M059J (cell line): ENCODE data around the gene SIM2. TPM values are rescaled to one million over a fixed set of nuclear protein-coding genes. Genes with fewer than 3 reads are reported as not detected.

ENCODE experiments used
- DNase-seq: peaks from one replicate; pipeline ENCODE4 v3.0.0-alpha.2; 2012; ENCODE audit warnings: low read depth
- total RNA-seq: library from RNA; depleted of rRNA; stranded (reverse); fragments of >200 nt; shearing (Covaris generic); gene quantifications from 2 replicates; pipeline ENCODE4 v1.2.3, GENCODE V29; 2014

Gene SIM2
- total RNA-seq, 1 experiment from 2014 or later: 1.8 TPM

- DNase-seq: no peak
Measured at GRCh38 chr21:36735724-36736320, 36.9 kb downstream of the SIM2 start.

- DNase-seq: no peak
Measured at GRCh38 chr21:36738489-36739126, 39.7 kb downstream of the SIM2 start.

DNA sequence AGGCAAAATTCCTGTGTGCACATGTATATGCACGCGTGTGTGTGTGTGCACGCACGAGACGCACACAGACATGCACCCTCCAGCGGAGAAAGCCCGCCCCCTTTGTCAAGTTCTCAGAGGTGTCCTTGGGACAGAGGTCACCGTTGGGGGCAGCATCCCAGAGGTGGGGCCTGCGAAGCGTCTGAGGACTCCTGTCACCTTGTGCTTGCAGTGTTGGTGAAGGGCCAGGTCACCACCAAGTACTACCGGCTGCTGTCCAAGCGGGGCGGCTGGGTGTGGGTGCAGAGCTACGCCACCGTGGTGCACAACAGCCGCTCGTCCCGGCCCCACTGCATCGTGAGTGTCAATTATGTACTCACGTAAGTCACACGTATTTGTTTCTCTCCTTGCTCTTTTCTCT, 42.6 kb downstream of the SIM2 start:
- DNase-seq: no peak

- DNase-seq: no peak
Measured at GRCh38 chr21:36743008-36743407, 44.1 kb downstream of the SIM2 start.

GRCh38 chr21:36743446-36743845, 44.5 kb downstream of the SIM2 start:
- no peak for DNase-seq

GRCh38 chr21:36744190-36744559, 45.3 kb downstream of the SIM2 start:
- no peak for DNase-seq

- DNase-seq: peak; percentile 69
Measured at GRCh38 chr21:36744560-36745231, 45.8 kb downstream of the SIM2 start.

- no peak for DNase-seq
Measured at GRCh38 chr21:36745459-36745858, 46.5 kb downstream of the SIM2 start.

GRCh38 chr21:36747041-36747814, 48.3 kb downstream of the SIM2 start:
- DNase-seq: no peak

GRCh38 chr21:36747815-36748383, 49.0 kb downstream of the SIM2 start:
- DNase-seq: peak; percentile 40

- DNase-seq: peak; percentile 33
Measured at GRCh38 chr21:36749935-36750575, 51.1 kb downstream of the SIM2 start.

DNA sequence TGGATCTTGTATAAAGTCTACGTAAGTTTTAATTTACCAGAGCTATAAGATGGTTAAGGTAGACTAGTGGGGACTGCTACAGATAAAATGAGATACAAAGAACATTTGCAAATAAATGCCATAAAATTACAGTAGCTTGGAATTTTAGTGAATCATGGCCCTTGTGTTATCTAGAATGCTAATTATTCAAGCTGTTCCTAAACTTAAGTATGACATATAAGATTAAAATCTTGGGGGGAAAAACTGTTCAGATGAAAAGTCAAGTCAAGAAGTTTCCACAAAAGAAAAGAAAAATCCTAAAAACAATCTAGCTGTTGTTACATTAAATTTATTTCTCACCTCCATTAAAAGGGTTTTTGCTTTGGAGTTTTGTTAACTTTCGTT, 51.7 kb downstream of the SIM2 start:
- no peak for DNase-seq

GRCh38 chr21:36751383-36751782, 52.5 kb downstream of the SIM2 start:
- DNase-seq: no peak

DNA sequence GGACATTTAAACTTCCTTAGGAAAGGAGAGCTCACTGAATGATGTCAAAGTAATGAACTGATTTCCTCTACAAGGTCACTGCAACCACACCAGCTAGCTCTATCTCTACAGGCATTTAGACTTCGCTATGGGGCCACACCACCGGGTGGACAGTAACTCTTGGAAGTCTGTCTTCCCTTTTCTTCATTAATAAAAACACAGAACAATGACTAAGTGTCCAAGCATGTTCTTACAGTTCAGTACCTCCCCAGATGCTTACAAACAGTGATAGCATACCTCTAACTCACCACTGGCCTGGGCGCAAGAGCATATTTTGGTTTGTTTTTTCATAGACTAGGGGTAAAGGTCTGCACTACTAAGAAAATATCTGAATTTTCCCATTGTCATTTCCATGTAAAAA, 54.6 kb downstream of the SIM2 start:
- DNase-seq: peak; percentile 84

GRCh38 chr21:36754241-36754898, 55.5 kb downstream of the SIM2 start:
- DNase-seq: no peak

DNA sequence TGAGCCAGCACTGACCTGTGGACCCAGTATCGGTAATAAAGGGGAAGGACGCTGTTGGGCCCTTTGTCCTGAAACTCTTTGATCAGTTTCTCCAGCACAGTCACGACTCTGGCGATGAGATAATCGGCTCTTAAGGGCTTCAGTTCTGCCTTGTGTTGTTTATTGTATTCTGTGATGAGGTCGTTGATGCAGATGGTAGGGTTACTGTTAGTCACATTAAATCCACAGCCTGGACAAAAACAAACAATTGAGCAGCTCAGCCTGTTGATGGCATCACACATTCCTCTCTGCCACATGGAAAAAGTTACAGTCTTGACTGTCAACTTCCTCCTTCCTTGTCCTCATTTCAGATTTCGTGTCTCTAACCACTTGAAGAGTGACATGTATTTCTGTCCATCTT, 57.6 kb downstream of the SIM2 start:
- DNase-seq: peak; percentile 55

DNA sequence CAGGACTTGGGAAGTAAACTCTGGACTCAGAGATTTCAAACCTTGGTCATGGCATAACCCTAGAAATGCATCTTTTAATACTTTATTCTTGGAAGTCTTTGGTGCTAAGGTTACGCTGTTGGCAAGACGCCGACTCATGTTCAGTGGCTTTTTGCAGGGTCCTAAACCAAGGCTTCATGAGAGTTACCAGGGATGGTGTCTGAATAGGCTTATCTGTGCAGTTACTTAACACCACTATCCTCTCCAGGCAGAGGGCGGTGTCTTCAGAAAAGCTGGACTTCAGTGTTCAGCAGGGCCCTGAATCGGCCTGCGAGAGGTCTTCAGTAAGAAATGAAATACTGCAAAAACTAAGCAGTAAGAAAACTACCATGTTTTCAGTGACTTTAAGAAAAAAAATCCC, 58.3 kb downstream of the SIM2 start:
- no peak for DNase-seq

DNA sequence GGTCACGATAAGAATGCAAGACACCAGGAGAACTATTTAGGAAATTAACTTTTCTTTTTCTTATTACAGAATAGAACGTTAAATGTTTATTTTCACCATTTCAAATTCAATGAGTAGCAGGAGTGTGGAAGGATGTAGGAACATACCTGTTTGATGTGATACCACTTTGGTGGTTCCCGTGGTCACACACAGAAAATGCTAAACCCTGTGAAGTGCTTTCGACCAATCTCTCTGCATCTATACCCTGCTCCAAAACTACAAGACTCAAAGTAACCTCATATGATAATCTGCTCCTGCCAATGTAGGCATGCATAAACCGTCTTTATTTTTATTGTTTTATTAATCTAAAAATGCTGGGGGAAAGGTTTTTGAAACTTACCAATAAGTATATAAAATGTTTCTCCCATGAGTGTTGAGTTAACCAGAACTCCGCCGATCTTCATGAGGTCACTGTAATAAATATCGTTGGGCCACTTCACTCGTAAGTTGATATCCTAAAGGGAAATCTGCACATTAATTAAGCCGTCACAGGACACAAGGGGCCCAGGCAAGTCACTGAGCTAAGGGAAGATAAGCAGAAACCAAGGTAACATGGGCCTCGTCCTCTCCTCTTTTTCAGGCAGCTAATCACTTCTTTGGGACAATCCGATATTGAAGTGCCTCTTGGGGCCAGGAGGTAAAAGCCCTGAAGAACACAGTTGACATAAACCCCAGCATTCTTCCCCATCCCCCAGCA, 60.6 kb downstream of the SIM2 start:
- no peak for DNase-seq

DNA sequence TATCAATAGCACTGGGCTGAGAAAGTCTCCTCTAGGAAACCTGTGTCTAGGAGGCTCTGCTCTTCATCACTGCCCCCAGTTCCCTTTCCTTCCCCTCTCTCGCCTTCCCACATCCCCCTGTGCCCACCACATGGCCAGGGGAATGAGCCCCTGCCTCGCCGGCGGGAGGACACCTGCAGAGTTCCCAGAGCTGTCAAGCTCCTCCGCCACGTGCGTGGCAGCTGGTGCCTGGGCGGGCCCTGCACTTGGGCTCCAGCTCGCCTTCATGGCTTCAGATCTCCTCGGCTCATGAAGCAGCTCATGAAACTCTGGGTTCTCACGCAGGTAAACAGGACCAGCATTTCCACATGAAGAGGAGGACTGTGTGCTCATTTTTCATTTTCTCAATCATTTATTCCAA, 62.8 kb downstream of the SIM2 start:
- no peak for DNase-seq

DNA sequence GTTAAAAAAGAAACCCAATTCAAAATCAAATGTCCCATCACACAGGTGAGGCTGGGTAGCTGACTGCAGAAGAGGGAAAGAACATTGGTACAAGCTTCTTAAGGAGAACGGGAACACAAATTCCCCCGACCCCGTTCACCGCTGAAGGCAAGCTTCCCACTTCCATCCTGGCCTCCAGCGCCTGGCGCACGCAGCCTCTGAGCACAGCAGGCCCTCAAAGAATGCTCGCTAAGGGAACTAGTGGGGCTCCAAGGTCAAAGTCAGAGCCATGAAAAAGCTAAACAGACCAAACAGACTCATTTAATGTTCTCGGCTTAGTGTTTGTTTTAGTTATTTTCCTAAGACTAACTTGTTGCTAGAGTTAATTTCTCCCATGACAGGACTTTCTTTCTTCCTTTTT, 63.7 kb downstream of the SIM2 start:
- DNase-seq: no peak

DNA sequence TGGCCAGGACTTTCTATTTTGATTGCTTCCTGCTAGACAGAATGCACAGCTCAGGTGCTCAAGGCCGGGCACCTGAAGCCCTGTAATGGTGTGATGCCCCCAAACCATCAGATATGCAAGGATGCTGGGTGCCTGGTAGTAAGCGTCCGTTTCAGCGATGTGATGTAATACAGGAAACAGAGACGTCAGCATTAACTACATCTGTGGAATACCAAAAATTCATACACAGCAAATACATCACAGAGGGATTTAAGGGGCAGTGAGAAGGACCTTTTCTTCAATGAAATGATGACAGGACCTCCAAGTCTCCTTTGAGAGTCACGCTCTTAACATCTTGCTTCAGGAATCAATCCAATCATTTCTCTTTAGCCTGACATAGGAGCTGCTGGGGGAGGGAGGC, 64.4 kb downstream of the SIM2 start:
- no peak for DNase-seq
